Neural crest cell (in vitro differentiated cells): Measurements from ENCODE around the gene ELFN1. TPM values are rescaled to one million over a fixed set of nuclear protein-coding genes. Genes with fewer than 3 reads are reported as not detected.

Experiments used
- DNase-seq: peaks from one replicate; pipeline ENCODE4 v3.0.0; 2021; ENCODE audit warnings: low read depth, mixed read lengths, low spot score
- H3K27ac Mint-ChIP-seq: one replicate; pipeline ENCODE4 v1.8.0; 2021; ENCODE audit warnings: mild to moderate bottlenecking, mixed read lengths; ENCODE audit not compliant: unreplicated experiment
- H3K27me3 Mint-ChIP-seq: 2 replicates; pipeline ENCODE4 v1.8.0; 2021; ENCODE audit warnings: low read depth, mild to moderate bottlenecking, mixed read lengths
- H3K36me3 Mint-ChIP-seq: 2 replicates; pipeline ENCODE4 v1.8.0; 2021; ENCODE audit warnings: low read depth, mild to moderate bottlenecking, mixed read lengths
- H3K4me1 Mint-ChIP-seq: 2 replicates; pipeline ENCODE4 v1.8.0; 2021; ENCODE audit warnings: mixed read lengths
- H3K4me3 Mint-ChIP-seq: one replicate; pipeline ENCODE4 v1.8.0; 2021; ENCODE audit warnings: mild to moderate bottlenecking, mixed read lengths
- H3K9me3 Mint-ChIP-seq: 2 replicates; pipeline ENCODE4 v1.8.0; 2021; ENCODE audit warnings: mixed read lengths
- CTCF ChIP-seq: fragments of 200-600 bp; sonication (generic); conservative IDR thresholded peaks from 2 replicates; pipeline ENCODE4 v1.5.0; 2021; ENCODE audit warnings: antibody characterized with exemption, mild to moderate bottlenecking
- total RNA-seq: library from RNA; stranded (reverse); gene quantifications from 2 replicates; pipeline ENCODE4 v1.2.1, GENCODE V29; 2021

Gene ELFN1
- total RNA-seq, 1 donor from 2014 or later, result 8.5 TPM

- Mint-ChIP-seq H3K27ac (no peak overlapping the region), H3K4me3 (no peak overlapping the region), H3K4me1 (peaks cover 11% of the 10 kb centered on the region), H3K27me3 (no peaks in the 10 kb centered on the region), H3K36me3 (peaks cover 6% of the 10 kb centered on the region), H3K9me3 (no peaks in the 10 kb centered on the region)
- no peak for TF ChIP-seq CTCF
- no peak for DNase-seq
These were observed 65.2 kb downstream of the ELFN1 start for GRCh38 chr7:1735262-1735661.

- Mint-ChIP-seq H3K4me1 (peaks cover 10% of the 10 kb centered on the region), H3K27ac (no peak overlapping the region), H3K4me3 (no peak overlapping the region), H3K27me3 (no peaks in the 10 kb centered on the region), H3K9me3 (no peaks in the 10 kb centered on the region), H3K36me3 (peaks cover 3% of the 10 kb centered on the region)
- no peak for TF ChIP-seq CTCF
- no peak for DNase-seq
These were observed 65.9 kb downstream of the ELFN1 start for GRCh38 chr7:1735806-1736483.

GRCh38 chr7:1736484-1736817, 66.4 kb downstream of the ELFN1 start:
- Mint-ChIP-seq H3K4me1 (peaks cover 10% of the 10 kb centered on the region), H3K36me3 (no peaks in the 10 kb centered on the region), H3K27ac (no peak overlapping the region), H3K9me3 (no peaks in the 10 kb centered on the region), H3K4me3 (no peak overlapping the region), H3K27me3 (no peaks in the 10 kb centered on the region)
- no peak for DNase-seq
- TF ChIP-seq CTCF, result no peak

- no peak overlapping the region for H3K27ac Mint-ChIP-seq
- H3K27me3 Mint-ChIP-seq, result no peaks in the 10 kb centered on the region
- no peaks in the 10 kb centered on the region for H3K9me3 Mint-ChIP-seq
- no peaks in the 10 kb centered on the region for H3K36me3 Mint-ChIP-seq
- H3K4me3 Mint-ChIP-seq, result no peak overlapping the region
- H3K4me1 Mint-ChIP-seq, result peaks cover 10% of the 10 kb centered on the region
- no peak for DNase-seq
- TF ChIP-seq CTCF, result no peak
These were observed 66.8 kb downstream of the ELFN1 start for GRCh38 chr7:1736830-1737229.

GRCh38 chr7:1737523-1737922, 67.4 kb downstream of the ELFN1 start:
- Mint-ChIP-seq H3K4me1 (peaks cover 10% of the 10 kb centered on the region), H3K36me3 (no peaks in the 10 kb centered on the region), H3K27ac (no peak overlapping the region), H3K27me3 (no peaks in the 10 kb centered on the region), H3K9me3 (no peaks in the 10 kb centered on the region), H3K4me3 (no peak overlapping the region)
- no peak for TF ChIP-seq CTCF
- DNase-seq, result no peak

- no peak for DNase-seq
- Mint-ChIP-seq H3K27me3 (no peaks in the 10 kb centered on the region), H3K36me3 (no peaks in the 10 kb centered on the region), H3K4me1 (peaks cover 10% of the 10 kb centered on the region), H3K27ac (no peak overlapping the region), H3K9me3 (no peaks in the 10 kb centered on the region), H3K4me3 (no peak overlapping the region)
- TF ChIP-seq CTCF, result no peak
These were observed 67.9 kb downstream of the ELFN1 start for GRCh38 chr7:1737956-1738355.
